ENCODE measurements around the gene PLA1A.

PLA1A gene

DNA sequence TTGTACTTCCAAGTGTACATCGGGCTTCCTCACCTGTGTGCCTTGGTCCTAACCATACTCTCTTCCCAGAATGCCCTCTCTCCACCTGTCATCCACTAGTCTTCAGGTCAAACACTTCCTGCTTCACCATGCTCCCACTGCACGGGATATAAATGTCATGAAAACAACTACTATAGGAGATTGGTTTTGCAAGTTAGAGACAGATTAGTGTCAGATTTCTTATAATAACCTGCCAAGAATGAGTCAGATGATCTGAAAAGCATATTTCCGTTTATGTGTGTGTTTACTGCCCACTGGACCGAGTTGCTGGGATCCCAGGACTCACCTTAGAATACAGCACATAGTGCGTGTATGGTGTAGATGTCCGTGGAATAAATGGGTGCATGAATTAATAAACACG lies 21.4 kb downstream of the PLA1A start:
- DNase-seq (ENCODE audit: low read depth) = no peak
- no peak for TF ChIP-seq CTCF (IDR thresholded peaks at IDR 0.05; ENCODE audit: control insufficient read depth, insufficient read depth, low read depth, low read length, missing control alignments)
- H3K4me3 ChIP-seq (ENCODE audit: control insufficient read depth, low read depth, low read length) = no peak overlapping the region

DNA sequence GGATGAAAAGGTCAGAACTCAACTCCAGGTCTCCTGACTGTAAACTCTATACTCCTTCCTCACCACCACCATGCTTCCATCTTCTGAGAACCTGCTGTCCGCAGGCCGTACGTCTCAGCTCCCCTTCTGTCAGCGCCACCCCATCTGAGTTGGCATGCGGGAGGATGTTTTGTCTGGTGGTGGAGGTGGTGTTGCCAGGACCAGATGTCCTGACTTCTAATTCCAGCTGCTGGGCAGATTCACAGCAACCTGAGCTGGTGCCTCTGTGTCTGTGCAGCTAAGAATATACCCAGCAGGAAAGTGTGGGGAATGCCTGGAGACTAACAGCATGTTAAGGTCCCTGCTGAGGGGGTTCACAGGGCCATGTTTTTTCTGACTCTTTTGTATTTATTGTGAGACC lies 23.2 kb downstream of the PLA1A start:
- no peak for DNase-seq (ENCODE audit: low read depth)
- no peak overlapping the region for H3K4me3 ChIP-seq (ENCODE audit: control insufficient read depth, low read depth, low read length)
- TF ChIP-seq CTCF (IDR thresholded peaks at IDR 0.05; ENCODE audit: control insufficient read depth, insufficient read depth, low read depth, low read length, missing control alignments) = no peak

- TF ChIP-seq CTCF (IDR thresholded peaks at IDR 0.05; ENCODE audit: control insufficient read depth, insufficient read depth, low read depth, low read length, missing control alignments) = no peak
- DNase-seq (ENCODE audit: low read depth) = no peak
- no peak overlapping the region for H3K4me3 ChIP-seq (ENCODE audit: control insufficient read depth, low read depth, low read length)
Measured at GRCh38 chr3:119624002-119624720, 26.5 kb downstream of the PLA1A start.

- DNase-seq (ENCODE audit: low read depth) = no peak
- no peak for TF ChIP-seq CTCF (IDR thresholded peaks at IDR 0.05; ENCODE audit: control insufficient read depth, insufficient read depth, low read depth, low read length, missing control alignments)
Measured at GRCh38 chr3:119625451-119626153, 27.9 kb downstream of the PLA1A start.

GRCh38 chr3:119626196-119626595 lies 28.5 kb downstream of the PLA1A start:
- no peak for DNase-seq (ENCODE audit: low read depth)
- no peak overlapping the region for H3K4me3 ChIP-seq (ENCODE audit: control insufficient read depth, low read depth, low read length)
- no peak for TF ChIP-seq CTCF (IDR thresholded peaks at IDR 0.05; ENCODE audit: control insufficient read depth, insufficient read depth, low read depth, low read length, missing control alignments)

More at GRCh38 chr3:119625451-119626153, 27.9 kb downstream of the PLA1A start:
- no peak overlapping the region for H3K4me3 ChIP-seq (ENCODE audit: control insufficient read depth, low read depth, low read length)

DNA sequence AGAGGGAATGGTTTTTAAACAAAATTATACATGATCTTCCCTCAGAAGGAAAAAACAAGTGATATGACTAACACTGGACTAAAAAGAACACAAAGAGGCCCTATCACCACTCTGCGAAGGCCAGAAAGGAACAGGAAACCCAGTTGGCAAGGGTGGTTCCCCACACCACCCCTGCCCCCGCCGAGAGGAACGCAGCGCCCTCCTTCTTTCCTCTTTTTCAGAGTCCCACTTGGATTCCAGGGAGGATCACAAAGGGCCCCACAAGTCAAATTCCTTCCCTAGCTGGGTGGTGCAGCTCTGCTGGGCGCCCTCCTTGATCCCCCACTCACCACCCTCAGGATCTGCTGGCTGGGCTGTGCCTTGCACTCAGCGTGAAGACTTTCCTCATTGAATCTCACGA lies 29.8 kb downstream of the PLA1A start:
- H3K4me3 ChIP-seq (ENCODE audit: control insufficient read depth, low read depth, low read length) = no peak overlapping the region
- no peak for DNase-seq (ENCODE audit: low read depth)

More for the DNA sequence above, 29.8 kb downstream of the PLA1A start:
- no peak for TF ChIP-seq CTCF (IDR thresholded peaks at IDR 0.05; ENCODE audit: control insufficient read depth, insufficient read depth, low read depth, low read length, missing control alignments)
